ENCODE results near the gene GFRAL. TPM values are rescaled to one million over a fixed set of nuclear protein-coding genes. Genes with fewer than 3 reads are reported as not detected.

Gene GFRAL
- total RNA-seq, 1 donor from 2014 or later = not detected

- DNase-seq (ENCODE audit: low spot score) = no peak
- H3K27me3 Mint-ChIP-seq (ENCODE audit: insufficient read depth, low read depth) = no peaks in the 10 kb centered on the region
- Histone ChIP-seq H4K20me1 (ENCODE audit: low read depth) (no peaks in the 10 kb centered on the region), H3K4me3 (no peak overlapping the region), H3K27ac (no peak overlapping the region), H3F3A (ENCODE audit: low read depth) (no peaks in the 10 kb centered on the region), H3K36me3 (no peaks in the 10 kb centered on the region), H3K9ac (no peak overlapping the region), H2AFZ (replicated peaks) (no peak overlapping the region), H3K4me1 (no peaks in the 10 kb centered on the region), H3K4me2 (no peak overlapping the region), H3K27me3 (no peaks in the 10 kb centered on the region), H3K79me2 (ENCODE audit: low read depth) (no peaks in the 10 kb centered on the region), H3K9me3 (ENCODE audit: low read depth) (no peaks in the 10 kb centered on the region)
- H3K4me1 Mint-ChIP-seq = no peaks in the 10 kb centered on the region
- no peaks in the 10 kb centered on the region for H3K9me3 Mint-ChIP-seq
- H3K4me3 Mint-ChIP-seq = no peak overlapping the region
- H3K27ac Mint-ChIP-seq = no peak overlapping the region
- TF ChIP-seq CTCF (IDR thresholded peaks at IDR 0.05) = no peak
- TF ChIP-seq EZH2 (IDR thresholded peaks at IDR 0.05) = no peak
- no peak for TF ChIP-seq EZH2phosphoT487 (IDR thresholded peaks at IDR 0.05)
- H3K36me3 Mint-ChIP-seq = no peaks in the 10 kb centered on the region
Observed at GRCh38 chr6:55379471-55379870, 52.2 kb downstream of the GFRAL start.

GRCh38 chr6:55379895-55380294, 52.6 kb downstream of the GFRAL start:
- Histone ChIP-seq H3K9me3 (ENCODE audit: low read depth) (no peaks in the 10 kb centered on the region), H3K4me2 (no peak overlapping the region), H2AFZ (replicated peaks) (no peak overlapping the region), H3K27me3 (no peaks in the 10 kb centered on the region), H3F3A (ENCODE audit: low read depth) (no peaks in the 10 kb centered on the region), H3K4me1 (no peaks in the 10 kb centered on the region), H4K20me1 (ENCODE audit: low read depth) (no peaks in the 10 kb centered on the region), H3K27ac (no peak overlapping the region), H3K4me3 (no peak overlapping the region), H3K36me3 (no peaks in the 10 kb centered on the region), H3K79me2 (ENCODE audit: low read depth) (no peaks in the 10 kb centered on the region), H3K9ac (no peak overlapping the region)
- no peak overlapping the region for H3K27ac Mint-ChIP-seq
- DNase-seq (ENCODE audit: low spot score) = no peak
- no peaks in the 10 kb centered on the region for H3K4me1 Mint-ChIP-seq
- no peak for TF ChIP-seq EZH2phosphoT487 (IDR thresholded peaks at IDR 0.05)
- TF ChIP-seq EZH2 (IDR thresholded peaks at IDR 0.05) = no peak
- no peak for TF ChIP-seq CTCF (IDR thresholded peaks at IDR 0.05)
- H3K9me3 Mint-ChIP-seq = no peaks in the 10 kb centered on the region
- no peak overlapping the region for H3K4me3 Mint-ChIP-seq
- no peaks in the 10 kb centered on the region for H3K36me3 Mint-ChIP-seq
- H3K27me3 Mint-ChIP-seq (ENCODE audit: insufficient read depth, low read depth) = no peaks in the 10 kb centered on the region

GRCh38 chr6:55388211-55388610, 60.9 kb downstream of the GFRAL start:
- Histone ChIP-seq H3K79me2 (ENCODE audit: low read depth) (no peaks in the 10 kb centered on the region), H3K27me3 (no peaks in the 10 kb centered on the region), H3K9me3 (ENCODE audit: low read depth) (no peaks in the 10 kb centered on the region), H3K4me3 (no peak overlapping the region), H3K27ac (no peak overlapping the region), H3F3A (ENCODE audit: low read depth) (no peaks in the 10 kb centered on the region), H2AFZ (replicated peaks) (no peak overlapping the region), H3K9ac (no peak overlapping the region), H3K4me1 (no peaks in the 10 kb centered on the region), H4K20me1 (ENCODE audit: low read depth) (no peaks in the 10 kb centered on the region), H3K4me2 (no peak overlapping the region), H3K36me3 (no peaks in the 10 kb centered on the region)
- H3K27me3 Mint-ChIP-seq (ENCODE audit: insufficient read depth, low read depth) = peaks cover 3% of the 10 kb centered on the region
- no peak overlapping the region for H3K4me3 Mint-ChIP-seq
- H3K27ac Mint-ChIP-seq = no peak overlapping the region
- H3K4me1 Mint-ChIP-seq = no peaks in the 10 kb centered on the region
- H3K36me3 Mint-ChIP-seq = no peaks in the 10 kb centered on the region
- no peak for DNase-seq (ENCODE audit: low spot score)
- H3K9me3 Mint-ChIP-seq = no peaks in the 10 kb centered on the region
- TF ChIP-seq EZH2 (IDR thresholded peaks at IDR 0.05) (no peak), CTCF (IDR thresholded peaks at IDR 0.05) (no peak), EZH2phosphoT487 (IDR thresholded peaks at IDR 0.05) (no peak)
